Eye (tissue), 1 donor: ENCODE data around the gene YY1AP1.
"Not testable (repeated sequence)": the region's sequence is repeated elsewhere in the genome, so short reads cannot be mapped to it uniquely, and the experiment has no call there.

Source experiments
- DNase-seq: peaks from one replicate; pipeline ENCODE4 v3.0.0-alpha.2; 2015

The YY1AP1 gene

DNA sequence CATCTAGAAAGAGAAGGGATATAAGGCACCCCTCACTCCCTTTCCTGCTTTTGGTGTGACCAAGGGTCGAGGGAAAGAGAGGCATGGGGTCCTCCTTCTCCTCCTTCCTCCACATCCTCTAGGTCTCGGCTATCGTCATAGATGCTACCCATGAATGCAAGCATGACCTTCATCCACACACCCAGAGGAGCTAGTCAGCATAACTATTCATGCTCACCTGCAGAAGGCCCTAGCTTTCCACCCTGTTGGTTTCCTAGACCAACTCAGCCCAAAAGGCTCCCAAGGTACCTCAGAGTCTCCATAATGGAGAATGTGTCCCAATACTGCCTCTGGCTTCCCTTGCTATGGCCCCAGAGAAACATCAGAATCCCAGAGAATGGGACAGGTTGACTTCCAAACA lies 45.3 kb downstream of the YY1AP1 start:
- no peak for DNase-seq

DNA sequence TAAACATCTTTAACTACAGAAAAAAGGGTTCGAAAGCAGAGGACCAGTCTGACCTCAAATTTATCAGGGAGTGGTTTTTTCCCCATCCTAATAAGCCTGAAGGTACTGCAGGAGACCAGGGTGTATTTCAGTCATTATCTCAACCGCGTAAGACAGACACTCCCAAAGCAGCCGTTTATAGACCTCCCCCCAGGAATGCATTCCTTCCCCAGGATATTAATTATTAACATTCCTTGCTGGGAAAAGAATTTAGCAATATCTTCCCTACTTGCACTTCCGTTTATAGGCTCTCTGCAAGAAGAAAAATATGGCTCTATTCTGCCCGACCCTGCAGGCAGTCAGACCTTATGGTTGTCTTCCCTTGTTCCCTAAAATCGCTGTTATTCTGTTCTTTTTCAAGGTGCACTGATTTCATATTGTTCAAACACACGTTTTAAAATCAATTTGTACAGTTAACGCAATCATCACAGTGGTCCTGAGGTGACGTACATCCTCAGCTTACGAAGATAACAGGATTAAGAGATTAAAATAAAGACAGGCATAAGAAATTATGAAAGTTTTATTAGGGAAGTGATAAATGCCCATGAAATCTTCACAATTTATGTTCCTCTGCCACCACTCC lies 45.9 kb downstream of the YY1AP1 start:
- not testable (repeated sequence) for DNase-seq

DNA sequence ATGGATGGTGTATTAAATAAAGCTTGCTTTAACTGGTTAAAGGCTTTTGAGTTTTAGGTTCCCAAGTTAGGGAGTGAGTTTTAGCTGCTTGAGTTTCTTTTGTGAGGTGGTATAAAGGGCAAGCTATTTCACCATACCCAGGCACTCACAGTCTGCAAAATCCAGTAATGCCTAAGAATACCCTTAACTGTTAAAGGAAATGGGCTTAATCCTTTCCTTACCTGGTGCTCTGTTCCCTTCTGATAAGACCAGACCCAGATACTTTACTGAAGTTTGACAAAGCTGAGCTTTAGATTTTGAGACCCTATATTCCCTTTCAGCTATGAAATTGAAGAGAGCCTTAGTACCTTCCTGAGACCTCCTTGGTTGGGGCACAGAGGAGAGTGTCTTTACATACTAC lies 48.2 kb downstream of the YY1AP1 start:
- DNase-seq: no peak

DNA sequence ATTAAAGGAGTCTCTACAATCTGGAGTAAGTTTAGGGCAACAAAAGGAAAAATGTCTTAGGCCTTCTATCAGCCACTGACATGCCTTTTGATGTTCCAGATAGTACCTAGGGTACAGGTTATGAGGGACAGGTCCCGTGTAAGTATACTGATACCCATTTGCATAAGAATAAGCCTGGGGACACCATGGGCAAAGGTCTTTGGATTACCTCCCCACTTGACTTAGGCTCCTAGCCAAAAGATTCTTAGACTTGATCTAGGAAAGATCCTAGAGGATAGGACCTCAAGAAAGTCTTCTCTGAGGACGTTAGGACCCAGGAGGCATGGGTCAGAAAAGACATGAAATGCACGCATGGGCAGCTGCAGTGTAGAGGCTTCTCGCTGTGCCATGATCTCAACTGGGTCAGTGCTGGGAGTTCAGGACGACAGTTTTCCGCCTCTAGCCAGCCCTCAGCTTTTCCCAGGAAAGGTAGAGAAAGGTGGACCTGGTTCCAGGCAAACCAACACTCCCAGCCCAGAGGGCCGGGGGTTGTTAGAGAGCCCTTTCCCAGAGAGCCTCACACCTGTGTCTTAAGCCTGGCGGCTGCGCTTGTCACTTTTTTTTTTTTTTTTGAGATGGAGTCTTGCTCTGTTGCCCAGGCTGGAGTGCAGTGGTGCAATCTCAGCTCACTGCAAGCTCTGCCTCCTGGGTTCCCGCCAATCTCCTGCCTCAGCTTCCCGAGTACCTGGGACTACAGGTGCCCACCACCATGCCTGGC lies 52.0 kb downstream of the YY1AP1 start:
- no peak for DNase-seq

DNA sequence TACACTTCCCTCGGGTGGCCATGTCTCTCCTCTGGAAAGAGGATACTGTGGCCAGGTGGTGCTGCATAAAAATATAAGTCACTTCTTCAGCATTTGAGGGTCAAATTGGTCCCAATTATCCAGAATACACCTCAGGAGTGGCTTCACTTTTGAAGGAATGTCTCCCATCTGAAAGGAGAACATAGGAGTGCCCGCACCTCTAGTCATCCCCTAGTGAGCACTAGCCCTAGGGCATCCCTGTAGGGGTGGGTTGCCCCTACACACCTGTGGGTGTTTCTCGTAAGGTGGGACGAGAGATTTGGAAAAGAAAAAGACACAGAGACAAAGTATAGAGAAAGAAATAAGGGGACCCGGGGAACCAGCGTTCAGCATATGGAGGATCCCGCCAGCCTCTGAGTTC lies 62.1 kb downstream of the YY1AP1 start:
- DNase-seq: not testable (repeated sequence)

DNA sequence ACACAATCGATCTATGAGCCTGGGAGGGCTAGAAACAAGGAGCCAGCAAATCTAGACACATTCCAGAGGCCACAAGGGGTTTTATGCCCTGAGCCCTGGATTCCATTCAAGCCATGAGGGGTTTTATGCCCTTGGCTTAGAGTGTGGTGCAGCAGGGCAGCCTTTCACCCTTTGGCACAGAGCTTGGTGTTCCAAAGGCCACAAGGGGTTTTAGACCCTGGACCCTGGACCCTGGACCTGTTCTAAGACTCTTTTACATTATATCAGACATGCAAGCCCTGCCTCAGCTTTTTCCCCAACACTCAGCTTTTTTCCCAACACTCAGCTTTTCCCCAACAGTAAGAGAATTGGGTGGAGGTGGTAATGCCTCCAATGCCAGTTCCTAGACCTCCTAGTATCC lies 65.2 kb downstream of the YY1AP1 start:
- DNase-seq: no peak

DNA sequence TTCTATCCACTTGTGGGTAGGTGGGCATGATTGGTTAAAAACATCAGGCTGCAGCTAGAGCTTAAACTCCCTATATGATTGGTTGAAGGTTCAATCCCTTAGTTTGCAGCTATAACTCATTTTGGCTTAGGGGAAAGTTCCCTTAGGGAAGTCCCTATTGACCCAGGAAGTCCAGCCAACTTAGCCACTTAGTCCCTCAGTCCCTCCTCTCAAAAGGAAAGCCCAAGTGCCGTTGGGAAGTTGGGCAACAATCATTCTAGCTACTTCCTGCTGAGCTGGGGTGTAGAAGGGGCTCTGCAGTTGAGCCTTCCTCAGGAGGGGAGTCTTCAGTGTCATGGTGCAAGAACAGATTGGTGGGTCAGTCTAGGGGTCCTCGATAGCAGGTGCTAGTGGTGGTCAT lies 66.4 kb downstream of the YY1AP1 start:
- DNase-seq: no peak

DNA sequence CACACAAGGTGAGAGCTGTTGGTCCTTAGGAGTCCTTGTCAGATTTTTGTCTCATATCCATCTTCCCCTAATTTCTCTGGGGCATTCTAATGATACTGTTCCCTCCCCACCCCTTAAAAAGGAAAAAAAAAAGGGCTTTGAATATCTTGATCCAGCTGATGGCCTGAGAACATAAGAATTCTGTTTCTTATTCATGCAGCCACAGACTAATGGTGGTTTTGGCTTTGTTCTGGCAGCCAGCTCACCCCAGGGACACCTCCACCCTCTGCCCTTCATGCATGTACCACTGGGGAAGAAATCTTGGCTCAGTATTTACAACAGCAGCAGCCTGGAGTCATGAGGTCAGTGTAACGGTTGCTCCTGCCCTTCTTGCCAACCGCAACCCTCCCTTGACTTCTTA lies 75.3 kb downstream of the YY1AP1 start:
- not testable (repeated sequence) for DNase-seq

DNA sequence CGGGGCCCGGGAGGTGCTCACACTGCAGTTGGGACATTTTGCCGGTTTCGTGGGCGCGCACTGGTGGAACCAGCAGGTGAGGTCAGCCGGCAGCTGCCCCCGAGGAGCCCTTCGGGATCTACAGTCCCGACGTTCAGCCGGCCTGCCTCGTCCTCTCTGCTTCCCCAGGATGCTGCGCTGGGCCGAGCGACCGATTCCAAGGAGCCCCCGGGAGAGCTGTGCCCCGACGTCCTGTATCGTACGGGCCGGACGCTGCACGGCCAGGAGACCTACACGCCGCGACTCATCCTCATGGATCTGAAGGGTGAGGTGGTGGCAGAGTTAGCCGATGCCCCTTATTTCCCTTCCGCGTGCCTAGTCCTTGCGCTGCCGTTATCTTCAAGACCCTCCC lies 78.3 kb downstream of the YY1AP1 start:
- DNase-seq: not testable (repeated sequence)

DNA sequence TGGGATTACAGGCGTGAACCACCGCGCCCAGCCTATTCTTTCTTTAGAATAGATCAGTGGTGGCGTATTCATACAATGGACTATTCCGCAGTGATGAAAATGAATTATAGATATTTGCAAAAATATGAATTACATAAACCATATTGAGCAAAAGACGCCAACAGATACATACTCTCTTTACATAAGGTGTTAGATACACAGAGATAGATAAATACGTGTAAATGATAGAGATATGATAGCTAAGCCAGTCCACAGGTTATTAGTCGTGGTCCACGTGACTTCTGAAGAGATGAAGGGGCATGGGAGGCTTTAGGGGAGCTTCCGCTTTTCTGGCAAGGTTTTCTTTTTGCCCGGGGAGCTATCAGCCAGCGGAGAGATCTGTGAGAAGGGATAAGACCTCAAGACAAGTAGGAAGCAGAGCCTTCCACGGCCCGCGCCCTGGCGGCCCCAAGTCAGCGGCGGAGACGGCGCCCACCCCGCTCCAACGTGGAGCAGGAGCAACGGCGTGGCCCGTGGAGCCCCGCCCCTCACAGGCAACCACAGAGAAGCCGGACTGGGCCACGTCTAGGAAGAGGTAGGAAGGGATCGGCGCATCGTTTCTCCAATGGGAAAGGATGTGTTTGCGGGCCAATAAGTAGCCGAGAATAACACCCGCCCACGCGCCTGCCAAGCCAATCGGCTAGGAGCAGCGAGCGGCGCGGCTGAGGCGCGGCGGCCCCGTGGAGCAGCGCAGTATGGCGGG lies 78.9 kb downstream of the YY1AP1 start, which contains the start of gene MSTO1:
Gene MSTO1, plus strand, starts transcription at position 704 of the 742 bp plus-strand sequence. Its CDS starts 31 bp downstream, at position 735.
- DNase-seq: peak; percentile 97
